ENCODE results near the gene ZC3H7A. TPM values are rescaled to one million over a fixed set of nuclear protein-coding genes. Genes with fewer than 3 reads are reported as not detected.
"Not testable (repeated sequence)": the region's sequence is repeated elsewhere in the genome, so short reads cannot be mapped to it uniquely, and the experiment has no call there.

ZC3H7A gene
- total RNA-seq, 1 donor from 2014 or later, result 57.9 TPM

- no peak for TF ChIP-seq CTCF (IDR thresholded peaks at IDR 0.05)
- H3K9me3 Mint-ChIP-seq (ENCODE audit: low read depth), result no peaks in the 10 kb centered on the region
- no peak overlapping the region for H3K4me3 Mint-ChIP-seq (ENCODE audit: unreplicated experiment)
- H3K27ac Mint-ChIP-seq (ENCODE audit: unreplicated experiment), result peak overlapping the region; percentile 38
- DNase-seq (ENCODE audit: low spot score), result peak; percentile 42
- H3K4me1 Mint-ChIP-seq (ENCODE audit: low read depth), result peaks cover 74% of the 10 kb centered on the region
- H3K27me3 Mint-ChIP-seq (ENCODE audit: low read depth), result no peaks in the 10 kb centered on the region
- peaks cover 14% of the 10 kb centered on the region for H3K36me3 Mint-ChIP-seq (ENCODE audit: low read depth)
Measured at GRCh38 chr16:11791144-11791828, 5.8 kb downstream of the ZC3H7A start.

GRCh38 chr16:11788914-11789313 lies 8.1 kb downstream of the ZC3H7A start:
- H3K9me3 Mint-ChIP-seq (ENCODE audit: low read depth), result no peaks in the 10 kb centered on the region
- no peak overlapping the region for H3K27ac Mint-ChIP-seq (ENCODE audit: unreplicated experiment)
- no peak for DNase-seq (ENCODE audit: low spot score)
- peaks cover 67% of the 10 kb centered on the region for H3K4me1 Mint-ChIP-seq (ENCODE audit: low read depth)
- no peak for TF ChIP-seq CTCF (IDR thresholded peaks at IDR 0.05)
- H3K27me3 Mint-ChIP-seq (ENCODE audit: low read depth), result no peaks in the 10 kb centered on the region
- no peak overlapping the region for H3K4me3 Mint-ChIP-seq (ENCODE audit: unreplicated experiment)
- H3K36me3 Mint-ChIP-seq (ENCODE audit: low read depth), result peaks cover 10% of the 10 kb centered on the region

GRCh38 chr16:11784980-11785599 lies 12.0 kb downstream of the ZC3H7A start:
- not testable (repeated sequence) for DNase-seq (ENCODE audit: low spot score); H3K9me3 Mint-ChIP-seq (ENCODE audit: low read depth); H3K4me3 Mint-ChIP-seq (ENCODE audit: unreplicated experiment); H3K27ac Mint-ChIP-seq (ENCODE audit: unreplicated experiment); H3K27me3 Mint-ChIP-seq (ENCODE audit: low read depth)
- Mint-ChIP-seq H3K4me1 (ENCODE audit: low read depth) (peaks cover 70% of the 10 kb centered on the region), H3K36me3 (ENCODE audit: low read depth) (peaks cover 10% of the 10 kb centered on the region)

- H3K9me3 Mint-ChIP-seq (ENCODE audit: low read depth), result not testable (repeated sequence)
- peak overlapping the region; percentile 76 for H3K27ac Mint-ChIP-seq (ENCODE audit: unreplicated experiment)
Measured at GRCh38 chr16:11784381-11784780, 12.7 kb downstream of the ZC3H7A start.

GRCh38 chr16:11784038-11784369 lies 13.1 kb downstream of the ZC3H7A start:
- Mint-ChIP-seq H3K9me3 (ENCODE audit: low read depth) (no peaks in the 10 kb centered on the region), H3K4me1 (ENCODE audit: low read depth) (peaks cover 70% of the 10 kb centered on the region)
- no peak for DNase-seq (ENCODE audit: low spot score)

More at GRCh38 chr16:11784381-11784780, 12.7 kb downstream of the ZC3H7A start:
- not testable (repeated sequence) for H3K36me3 Mint-ChIP-seq (ENCODE audit: low read depth); DNase-seq (ENCODE audit: low spot score); H3K4me3 Mint-ChIP-seq (ENCODE audit: unreplicated experiment); H3K27me3 Mint-ChIP-seq (ENCODE audit: low read depth)
- peaks cover 70% of the 10 kb centered on the region for H3K4me1 Mint-ChIP-seq (ENCODE audit: low read depth)

More at GRCh38 chr16:11784038-11784369, 13.1 kb downstream of the ZC3H7A start:
- no peak for TF ChIP-seq CTCF (IDR thresholded peaks at IDR 0.05)
- H3K4me3 Mint-ChIP-seq (ENCODE audit: unreplicated experiment), result peak overlapping the region; percentile 54
- H3K36me3 Mint-ChIP-seq (ENCODE audit: low read depth), result peaks cover 9% of the 10 kb centered on the region
- no peaks in the 10 kb centered on the region for H3K27me3 Mint-ChIP-seq (ENCODE audit: low read depth)
- peak overlapping the region; percentile 96 for H3K27ac Mint-ChIP-seq (ENCODE audit: unreplicated experiment)

Measured in chondrocyte (in vitro differentiated cells).